NCI-H187 treated with DMSO at 0.1 percent for 48 hours (cell line): ENCODE results near the gene CLEC18B.
"Not testable (repeated sequence)": the region's sequence is repeated elsewhere in the genome, so short reads cannot be mapped to it uniquely, and the experiment has no call there.

ENCODE experiments used
- DNase-seq: peaks from one replicate; lab custom pipeline; 2025; lab: John Stamatoyannopoulos, UW

The CLEC18B gene

DNA sequence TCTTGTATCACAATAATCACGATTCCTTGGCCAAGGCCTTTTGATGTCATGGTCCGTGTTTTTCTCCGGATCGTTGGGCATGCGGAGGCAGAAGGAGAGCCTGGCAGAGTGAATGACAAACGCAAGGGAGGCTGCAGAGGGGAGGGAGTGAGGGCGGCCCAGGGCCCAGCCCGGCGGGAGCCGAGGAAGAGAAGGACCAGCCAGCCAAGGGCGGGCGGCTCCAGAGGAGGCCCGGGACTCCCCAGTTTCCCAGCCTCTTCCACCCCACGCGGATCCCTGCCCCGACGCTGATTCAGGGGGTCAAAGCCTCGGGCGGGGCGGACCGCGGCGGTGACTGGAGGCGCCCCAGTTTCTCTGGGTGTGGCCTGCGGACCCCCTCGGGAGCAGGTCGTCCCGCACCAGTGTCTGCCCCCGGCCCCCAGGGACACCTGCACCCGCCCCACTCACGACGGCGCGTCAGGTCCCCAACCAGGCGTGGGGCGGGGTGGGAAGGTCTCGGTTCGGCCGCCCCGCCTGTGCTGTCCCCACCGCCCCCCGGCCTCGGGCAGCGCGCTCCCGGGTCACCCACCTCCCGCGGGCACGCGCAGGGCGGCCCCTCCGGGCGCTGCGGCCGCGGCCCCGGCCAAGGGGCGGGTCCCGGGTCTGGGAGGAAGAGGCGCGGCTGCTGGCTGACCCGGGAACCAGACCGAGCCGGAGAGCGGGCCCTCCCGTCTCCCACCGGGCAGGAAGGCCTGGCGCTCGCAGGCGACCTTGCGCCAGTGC, 14.5 kb downstream of the CLEC18B start:
- DNase-seq = not testable (repeated sequence)

GRCh38 chr16:74404148-74404933, 16.9 kb downstream of the CLEC18B start:
- DNase-seq = not testable (repeated sequence)

GRCh38 chr16:74400238-74400637, 21.0 kb downstream of the CLEC18B start:
- DNase-seq = not testable (repeated sequence)

DNA sequence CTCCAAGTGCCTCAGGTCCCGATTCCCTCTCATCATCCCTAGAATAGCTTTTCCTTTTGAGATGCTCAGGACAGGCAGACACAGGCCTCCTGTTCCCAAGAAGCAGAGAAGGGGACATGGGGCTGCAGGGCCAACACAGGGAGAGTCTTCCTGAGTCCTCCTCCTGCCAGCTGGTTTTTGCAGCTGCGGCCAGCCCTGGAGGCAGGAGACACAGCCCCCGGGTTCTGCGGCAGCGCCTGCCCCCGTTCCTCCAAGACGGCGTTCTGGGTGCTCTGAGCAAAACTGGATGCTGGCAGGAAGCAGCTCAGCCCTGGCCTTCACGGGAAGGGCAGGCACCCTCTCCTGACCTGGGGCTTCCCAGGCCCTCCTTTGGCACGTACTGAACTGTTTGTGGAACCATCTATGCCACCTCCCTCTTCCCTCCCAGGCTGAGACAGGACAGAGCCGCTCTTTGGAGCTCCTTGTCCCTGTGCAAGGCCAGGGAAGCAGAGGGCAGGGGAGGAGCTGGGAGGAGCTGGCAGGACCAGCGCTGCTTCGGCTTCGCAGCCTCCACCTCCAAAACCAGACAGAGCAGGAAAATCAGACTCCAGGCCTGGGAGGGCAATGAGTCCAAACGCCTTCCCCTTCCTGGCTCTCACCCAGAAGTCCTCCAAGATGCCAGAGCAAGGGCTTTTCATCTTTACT, 22.9 kb downstream of the CLEC18B start:
- not testable (repeated sequence) for DNase-seq

- DNase-seq = not testable (repeated sequence)
Observed at GRCh38 chr16:74396521-74397017, 24.7 kb downstream of the CLEC18B start.

DNA sequence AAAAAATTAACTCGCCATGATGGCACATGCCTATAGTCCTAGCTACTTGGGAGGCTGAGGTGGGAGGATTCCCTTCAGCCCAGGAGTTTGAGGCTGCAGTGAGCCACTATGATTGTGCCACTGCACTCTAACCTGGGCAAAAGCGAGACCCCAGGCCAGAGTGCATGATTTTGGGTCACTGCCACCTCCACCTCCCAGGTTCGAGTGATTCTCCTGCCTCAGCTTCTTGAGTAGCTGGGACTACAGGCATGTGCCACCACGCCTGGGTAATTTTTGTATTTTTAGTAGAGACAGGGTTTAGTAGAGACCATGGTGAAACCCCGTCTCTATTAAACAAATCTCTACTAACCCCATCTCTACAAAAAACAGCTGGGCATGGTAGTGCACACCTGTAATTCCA, 26.7 kb downstream of the CLEC18B start:
- DNase-seq = not testable (repeated sequence)

- DNase-seq = not testable (repeated sequence)
Observed at GRCh38 chr16:74394131-74394530, 27.1 kb downstream of the CLEC18B start.

DNA sequence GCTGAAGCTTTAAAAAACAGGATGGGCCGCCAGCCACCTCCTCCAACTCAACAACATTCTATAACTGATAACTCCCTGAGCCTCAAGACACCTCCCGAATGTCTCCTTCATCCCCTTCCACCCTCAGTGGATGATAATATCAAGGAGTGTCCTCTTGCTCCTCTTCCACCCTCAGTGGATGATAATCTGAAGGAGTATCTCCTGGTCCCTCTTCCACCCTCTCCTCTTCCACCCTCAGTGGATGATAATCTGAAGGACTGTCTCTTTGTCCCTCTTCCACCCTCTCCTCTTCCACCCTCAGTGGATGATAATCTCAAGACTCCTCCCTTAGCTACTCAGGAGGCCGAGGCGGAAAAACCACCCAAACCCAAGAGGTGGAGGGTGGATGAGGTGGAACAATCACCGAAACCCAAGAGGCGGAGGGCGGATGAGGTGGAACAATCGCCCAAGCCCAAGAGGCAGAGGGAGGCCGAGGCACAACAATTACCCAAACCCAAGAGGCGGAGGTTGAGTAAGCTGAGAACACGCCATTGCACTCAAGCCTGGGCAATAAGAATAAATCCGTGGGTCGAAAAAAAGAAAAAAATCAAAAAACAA, 29.7 kb downstream of the CLEC18B start:
- not testable (repeated sequence) for DNase-seq

- not testable (repeated sequence) for DNase-seq
Observed at GRCh38 chr16:74382339-74383034, 38.8 kb downstream of the CLEC18B start.

GRCh38 chr16:74373847-74374184, 47.5 kb downstream of the CLEC18B start:
- DNase-seq = not testable (repeated sequence)

GRCh38 chr16:74372953-74373846, 48.1 kb downstream of the CLEC18B start:
- DNase-seq = no peak

DNA sequence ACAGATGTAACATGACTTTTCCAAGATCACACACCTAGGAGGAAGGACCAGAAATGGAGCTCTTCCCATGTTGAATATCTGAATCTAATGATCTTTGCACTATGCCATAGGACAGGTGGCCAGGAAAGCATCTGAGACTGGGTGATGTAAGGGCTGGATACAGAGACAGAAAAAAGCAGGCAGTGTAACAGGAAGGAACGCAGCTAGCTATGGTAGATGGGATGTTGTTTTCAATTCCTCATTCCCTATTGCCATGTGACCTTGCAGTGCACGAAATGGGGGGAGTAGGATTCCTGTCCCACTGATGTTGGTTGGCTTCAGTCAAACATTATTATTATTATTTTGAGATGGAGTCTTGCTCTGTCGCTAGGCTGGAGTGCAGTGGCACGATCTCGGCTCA, 48.9 kb downstream of the CLEC18B start:
- no peak for DNase-seq

- DNase-seq = not testable (repeated sequence)
Observed at GRCh38 chr16:74370338-74371135, 50.7 kb downstream of the CLEC18B start.

- peak; percentile 36 for DNase-seq
Observed at GRCh38 chr16:74368002-74368911, 53.0 kb downstream of the CLEC18B start.

DNA sequence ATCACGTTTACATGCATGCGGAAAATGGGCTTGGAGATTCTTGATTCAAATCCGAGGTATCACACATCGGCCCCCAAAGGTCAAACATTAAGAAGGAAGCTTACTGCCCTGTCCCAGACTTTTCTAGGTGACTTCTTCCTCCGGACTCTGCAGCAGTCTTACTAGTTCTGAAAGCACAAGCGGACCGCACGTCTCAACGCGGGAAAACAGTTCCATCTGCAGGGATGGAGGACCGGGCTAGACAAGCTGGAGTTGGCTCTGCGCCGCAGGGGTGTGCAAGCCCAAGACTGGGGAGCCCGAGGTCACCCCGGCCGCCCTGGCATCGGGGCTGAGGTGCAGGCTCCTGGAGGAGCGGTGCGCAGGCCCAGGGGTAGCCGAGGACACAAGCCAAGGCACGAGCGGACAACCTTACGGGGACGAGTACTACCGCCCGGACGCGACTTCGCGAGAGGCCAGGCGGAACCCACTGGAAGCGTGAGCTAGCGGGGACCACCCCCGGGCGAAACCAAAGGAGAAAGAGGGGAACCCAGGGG, 53.7 kb downstream of the CLEC18B start:
- not testable (repeated sequence) for DNase-seq

- not testable (repeated sequence) for DNase-seq
Observed at GRCh38 chr16:74361646-74362610, 59.4 kb downstream of the CLEC18B start.
